HG02973 (cell line): ENCODE measurements around the gene MAML3.

ENCODE experiments used
- ATAC-seq: cut with Tn5 transposase; IDR thresholded peaks from one replicate; pipeline ENCODE4 v1.9.1; 2021; ENCODE audit warnings: moderate library complexity; ENCODE audit not compliant: unreplicated experiment

Gene MAML3

GRCh38 chr4:139848028-139848427 lies 306.0 kb downstream of the MAML3 start:
- no peak for ATAC-seq

GRCh38 chr4:139847602-139848001 lies 306.4 kb downstream of the MAML3 start:
- no peak for ATAC-seq

GRCh38 chr4:139846766-139847165 lies 307.2 kb downstream of the MAML3 start:
- ATAC-seq, result no peak

GRCh38 chr4:139845453-139846093 lies 308.4 kb downstream of the MAML3 start:
- ATAC-seq, result no peak

- ATAC-seq, result no peak
Observed at GRCh38 chr4:139844459-139845036, 309.4 kb downstream of the MAML3 start.

- no peak for ATAC-seq
Observed at GRCh38 chr4:139844057-139844456, 309.9 kb downstream of the MAML3 start.

GRCh38 chr4:139843641-139844040 lies 310.3 kb downstream of the MAML3 start:
- ATAC-seq, result no peak

GRCh38 chr4:139841464-139842195 lies 312.4 kb downstream of the MAML3 start:
- ATAC-seq, result no peak

DNA sequence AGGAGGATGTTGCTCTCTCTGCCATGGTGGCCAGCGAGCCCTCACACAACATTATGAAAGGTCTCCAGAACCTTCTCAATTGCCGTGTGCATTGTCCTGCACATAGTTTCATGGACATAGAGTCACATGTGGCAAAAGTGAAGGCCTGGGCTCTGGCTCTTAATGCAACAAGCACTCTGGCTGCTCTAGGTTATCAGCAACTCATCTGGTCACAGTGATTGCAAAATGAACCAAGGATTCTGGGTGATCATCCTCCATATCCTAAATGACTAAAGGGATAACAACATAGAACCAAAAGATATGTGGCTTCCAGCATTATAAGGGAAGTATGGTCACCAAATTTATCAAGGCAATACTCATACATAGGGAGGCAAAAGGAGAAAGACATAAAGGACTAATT lies 313.2 kb downstream of the MAML3 start:
- no peak for ATAC-seq

GRCh38 chr4:139839403-139840031 lies 314.5 kb downstream of the MAML3 start:
- ATAC-seq, result no peak

GRCh38 chr4:139838811-139839210 lies 315.2 kb downstream of the MAML3 start:
- ATAC-seq, result no peak

DNA sequence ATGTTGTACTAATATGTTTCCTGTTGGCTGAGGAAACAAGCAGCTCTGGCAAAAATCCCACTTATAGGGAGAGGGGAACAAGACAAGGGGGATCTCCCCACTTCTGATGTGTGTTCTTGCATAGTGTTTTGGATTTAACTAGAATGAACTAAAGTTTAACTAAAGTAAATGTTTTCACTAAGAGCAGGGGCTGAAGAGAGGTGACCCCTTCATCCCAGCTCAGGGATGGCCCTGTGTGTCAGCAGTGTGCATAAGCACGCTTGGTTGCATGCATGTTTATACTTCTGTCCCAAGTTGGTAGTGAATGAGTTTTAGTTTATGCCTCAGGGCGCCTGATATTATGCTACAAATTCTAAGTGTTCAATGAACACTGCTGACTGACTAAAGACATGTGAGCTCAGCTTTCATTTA lies 319.0 kb downstream of the MAML3 start:
- no peak for ATAC-seq

GRCh38 chr4:139834226-139834662 lies 319.7 kb downstream of the MAML3 start:
- ATAC-seq, result no peak

DNA sequence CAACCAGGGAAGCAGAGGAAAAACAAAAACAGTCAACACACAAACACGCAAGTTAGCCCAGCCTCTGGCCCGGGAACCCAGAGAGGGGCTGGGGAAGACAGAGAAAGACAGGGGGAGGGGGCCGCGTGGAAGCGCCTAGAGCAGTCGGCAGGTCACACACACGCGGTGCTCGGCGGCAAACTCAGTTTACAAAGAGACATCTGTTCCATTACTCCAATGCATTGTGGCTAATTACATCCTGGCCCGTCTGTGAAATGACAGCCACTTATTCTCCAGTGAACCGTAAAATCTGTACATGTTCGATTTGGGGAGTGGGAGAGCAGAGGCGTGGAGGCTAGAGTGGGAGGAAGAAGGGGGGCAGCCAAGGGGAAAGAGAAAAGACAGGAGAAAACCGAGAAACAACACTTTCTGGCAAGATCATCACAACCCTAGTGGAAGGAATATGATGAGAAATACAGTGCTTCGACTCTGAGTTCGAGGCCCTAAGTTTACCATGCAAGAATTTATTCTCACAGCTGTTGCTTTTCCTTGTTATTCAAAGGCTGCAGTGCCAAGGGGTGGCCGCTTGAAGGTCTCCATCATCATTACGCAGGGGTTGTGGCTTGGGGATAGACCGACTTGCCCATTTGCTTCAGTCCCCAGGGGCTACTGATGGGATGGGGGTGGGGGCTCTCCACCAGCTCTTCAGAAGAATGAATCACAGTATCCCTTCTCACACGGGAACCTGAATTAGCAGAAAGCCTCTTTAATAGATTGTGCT lies 320.7 kb downstream of the MAML3 start:
- ATAC-seq, result no peak

- ATAC-seq, result no peak
Observed at GRCh38 chr4:139828966-139829664, 324.9 kb downstream of the MAML3 start.

DNA sequence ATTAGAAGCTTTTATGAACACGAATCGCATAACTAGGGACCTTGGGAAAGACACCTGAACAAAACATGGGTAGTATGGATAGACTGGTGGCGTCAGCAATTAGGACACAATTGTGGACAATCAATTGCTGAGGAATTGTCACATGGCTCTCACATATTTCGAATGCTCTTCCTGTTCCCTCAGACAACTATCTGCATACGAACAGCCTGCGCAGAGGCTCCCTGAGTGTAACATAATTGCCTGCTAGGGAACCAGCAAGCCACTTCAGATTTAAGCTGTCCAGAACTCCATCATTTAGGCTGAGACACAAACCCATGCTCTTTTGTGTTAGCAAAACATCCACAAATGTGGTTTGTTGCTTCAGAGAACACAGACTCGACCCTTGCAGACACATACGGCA lies 327.6 kb downstream of the MAML3 start:
- no peak for ATAC-seq

DNA sequence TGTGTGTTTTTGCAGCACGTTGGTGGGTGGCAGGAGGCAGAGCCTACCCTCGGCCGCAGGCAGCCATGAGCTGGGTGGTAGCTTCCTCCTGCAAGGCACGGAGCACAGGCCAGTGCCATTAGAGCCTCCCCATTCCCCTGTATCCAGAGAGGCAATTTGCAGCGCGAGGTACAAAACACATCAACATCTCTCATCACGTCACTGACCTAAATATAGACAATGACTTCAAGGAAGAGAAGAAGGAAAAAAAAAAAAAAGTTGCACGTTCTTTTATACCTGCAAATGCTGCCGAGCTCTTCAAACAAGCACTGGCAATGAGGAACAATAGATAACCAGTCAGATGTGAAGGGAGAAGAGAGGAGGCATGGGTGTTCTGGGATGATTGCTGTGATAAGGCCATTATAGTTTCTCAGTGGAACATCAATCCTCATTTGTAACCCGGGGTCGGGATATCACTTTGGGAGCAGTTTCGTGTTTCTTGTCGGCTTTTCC lies 328.4 kb downstream of the MAML3 start:
- ATAC-seq, result no peak

DNA sequence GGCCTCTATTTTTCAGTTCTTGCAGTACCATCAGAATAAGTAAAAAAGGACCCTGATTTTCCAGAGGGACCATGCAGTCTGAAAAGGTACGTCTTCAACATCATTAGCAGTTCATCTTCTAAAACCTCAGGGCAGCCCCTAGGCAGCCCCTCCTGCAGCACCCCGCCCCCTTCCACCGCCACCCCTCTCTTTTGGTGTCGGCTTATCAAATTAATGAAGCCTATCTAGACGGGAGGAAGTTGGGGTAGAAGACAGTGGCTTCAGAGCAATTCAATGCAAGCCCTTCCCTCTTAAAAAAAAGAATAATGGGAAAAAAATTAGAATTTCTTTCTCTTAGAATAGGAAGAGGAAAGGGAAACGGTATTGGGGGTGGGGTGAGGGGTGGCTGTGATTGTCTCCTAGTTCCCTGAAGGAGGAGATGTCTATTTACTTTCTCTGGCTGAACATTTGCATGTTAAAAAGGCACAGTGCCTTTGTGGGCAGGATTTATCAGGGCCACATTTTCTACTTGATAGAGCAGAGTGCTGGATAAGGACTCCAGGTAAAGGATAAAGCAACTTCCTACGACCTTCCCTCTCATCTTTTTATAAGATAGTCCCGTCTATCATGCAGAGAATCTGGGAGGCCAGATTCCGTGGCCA lies 329.0 kb downstream of the MAML3 start:
- ATAC-seq, result no peak

- no peak for ATAC-seq
Observed at GRCh38 chr4:139823746-139824145, 330.2 kb downstream of the MAML3 start.

DNA sequence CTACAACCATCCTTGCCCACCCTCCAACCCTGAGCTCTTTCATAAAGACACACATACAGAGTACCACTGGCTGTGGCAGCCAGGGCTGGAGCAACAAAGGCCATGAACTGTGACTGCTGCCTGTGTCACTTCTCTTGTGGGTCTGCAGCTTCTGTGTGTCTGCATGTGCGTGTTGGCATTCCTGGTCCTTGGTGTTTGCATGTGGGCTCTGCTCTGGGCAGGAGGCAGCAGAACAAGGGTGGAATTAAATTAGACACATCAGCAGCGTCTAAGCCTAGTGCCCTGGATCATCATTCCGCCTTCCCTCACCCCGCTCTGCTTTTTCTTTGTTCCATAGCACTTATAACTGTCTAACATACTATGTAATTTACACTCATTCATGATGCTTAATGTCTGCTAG lies 330.6 kb downstream of the MAML3 start:
- ATAC-seq, result no peak
